HL-60 (cell line): ENCODE data around the gene TMEM253.

Experiments used
- DNase-seq, 2 experiments: peaks; one replicate each; pipeline ENCODE4 v3.0.0-alpha.2; 2010 to 2020; ENCODE audit warnings: low read depth in 1 of 2, low spot score in 1 of 2
- H3K27ac ChIP-seq: fragments of 250-450 bp; sonication (Bioruptor Pico); replicated peaks from 2 replicates; pipeline ENCODE4 v1.5.1; 2020; ENCODE audit warnings: mild to moderate bottlenecking, moderate library complexity
- H3K27me3 ChIP-seq: fragments of 250-450 bp; sonication (Bioruptor Pico); 2 replicates; pipeline ENCODE4 v1.5.1; 2021; ENCODE audit warnings: mild to moderate bottlenecking, moderate library complexity; ENCODE audit not compliant: insufficient read depth, poor library complexity, severe bottlenecking
- H3K4me3 ChIP-seq: replicated peaks from 2 replicates; pipeline ENCODE4 v1.5.1; 2011; ENCODE audit warnings: mild to moderate bottlenecking, control low read depth, low read length; ENCODE audit not compliant: insufficient read depth
- GABPA ChIP-seq: IDR thresholded peaks from 2 replicates; pipeline ENCODE4 v1.6.1; 2012; ENCODE audit warnings: low read depth
- POLR2AphosphoS5 ChIP-seq: IDR thresholded peaks from 2 replicates; pipeline ENCODE4 v1.6.1; 2012; ENCODE audit warnings: low read depth
- SPI1 ChIP-seq: IDR thresholded peaks from 2 replicates; pipeline ENCODE4 v1.6.1; 2012; ENCODE audit warnings: low read depth, mild to moderate bottlenecking, borderline replicate concordance
- TF ChIP-seq, protein P1 (sequence below): IDR thresholded peaks from one replicate; pipeline ENCODE4 v1.5.1; 2011; ENCODE audit warnings: low read length, control low read depth, inconsistent platforms; ENCODE audit not compliant: insufficient read depth
- TF ChIP-seq, protein P2 (sequence below): IDR thresholded peaks from 2 replicates; pipeline ENCODE4 v1.6.1; 2012; ENCODE audit warnings: low read depth; ENCODE audit not compliant: insufficient replicate concordance

Gene TMEM253

DNA sequence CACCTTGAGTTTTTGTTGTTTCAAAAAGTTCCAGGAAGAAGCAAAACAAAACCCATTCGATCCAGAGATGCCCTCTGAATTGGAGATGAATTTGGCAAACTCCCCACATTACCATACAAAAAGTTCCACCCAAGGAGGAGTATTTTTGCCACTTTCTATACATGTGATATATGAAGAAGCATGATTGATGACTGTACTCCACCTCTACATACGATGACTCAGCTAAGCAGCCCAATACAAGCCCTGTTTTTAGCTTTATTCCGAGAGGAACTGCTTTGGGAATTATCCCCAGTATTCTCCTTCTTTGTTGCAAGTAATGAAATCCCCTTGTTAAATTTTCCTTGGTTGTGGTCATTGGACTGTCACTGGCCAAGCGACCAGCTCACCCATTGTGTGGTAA lies 11.4 kb downstream of the TMEM253 start:
- no peaks in the 10 kb centered on the region for H3K27me3 ChIP-seq

DNA sequence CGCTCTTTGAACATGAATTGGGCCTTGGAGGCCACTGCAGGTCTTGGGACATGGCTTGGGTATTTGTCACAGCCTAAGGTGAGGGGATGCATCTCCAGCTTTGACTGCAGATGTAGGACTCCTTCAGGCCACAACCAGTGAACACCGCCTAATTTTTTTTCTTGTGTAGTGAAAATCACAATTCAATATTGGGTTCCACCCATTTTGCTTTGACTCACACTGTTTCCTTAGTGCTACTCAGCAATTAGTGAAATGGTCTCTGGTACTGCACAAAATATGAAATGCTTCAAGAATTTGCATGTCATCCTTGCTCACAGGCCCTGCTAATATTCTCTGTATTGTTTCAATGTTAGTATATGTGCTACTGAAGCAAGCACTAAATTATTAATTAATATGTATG lies 12.5 kb downstream of the TMEM253 start:
- H3K27me3 ChIP-seq = no peaks in the 10 kb centered on the region
- no peak for DNase-seq
- no peak overlapping the region for H3K27ac ChIP-seq
- H3K4me3 ChIP-seq = no peak overlapping the region
- TF ChIP-seq, protein P1, sequence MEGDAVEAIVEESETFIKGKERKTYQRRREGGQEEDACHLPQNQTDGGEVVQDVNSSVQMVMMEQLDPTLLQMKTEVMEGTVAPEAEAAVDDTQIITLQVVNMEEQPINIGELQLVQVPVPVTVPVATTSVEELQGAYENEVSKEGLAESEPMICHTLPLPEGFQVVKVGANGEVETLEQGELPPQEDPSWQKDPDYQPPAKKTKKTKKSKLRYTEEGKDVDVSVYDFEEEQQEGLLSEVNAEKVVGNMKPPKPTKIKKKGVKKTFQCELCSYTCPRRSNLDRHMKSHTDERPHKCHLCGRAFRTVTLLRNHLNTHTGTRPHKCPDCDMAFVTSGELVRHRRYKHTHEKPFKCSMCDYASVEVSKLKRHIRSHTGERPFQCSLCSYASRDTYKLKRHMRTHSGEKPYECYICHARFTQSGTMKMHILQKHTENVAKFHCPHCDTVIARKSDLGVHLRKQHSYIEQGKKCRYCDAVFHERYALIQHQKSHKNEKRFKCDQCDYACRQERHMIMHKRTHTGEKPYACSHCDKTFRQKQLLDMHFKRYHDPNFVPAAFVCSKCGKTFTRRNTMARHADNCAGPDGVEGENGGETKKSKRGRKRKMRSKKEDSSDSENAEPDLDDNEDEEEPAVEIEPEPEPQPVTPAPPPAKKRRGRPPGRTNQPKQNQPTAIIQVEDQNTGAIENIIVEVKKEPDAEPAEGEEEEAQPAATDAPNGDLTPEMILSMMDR = no peak
- TF ChIP-seq SPI1 = no peak
- no peak for TF ChIP-seq POLR2AphosphoS5
- no peak for TF ChIP-seq GABPA
- TF ChIP-seq, protein P2, sequence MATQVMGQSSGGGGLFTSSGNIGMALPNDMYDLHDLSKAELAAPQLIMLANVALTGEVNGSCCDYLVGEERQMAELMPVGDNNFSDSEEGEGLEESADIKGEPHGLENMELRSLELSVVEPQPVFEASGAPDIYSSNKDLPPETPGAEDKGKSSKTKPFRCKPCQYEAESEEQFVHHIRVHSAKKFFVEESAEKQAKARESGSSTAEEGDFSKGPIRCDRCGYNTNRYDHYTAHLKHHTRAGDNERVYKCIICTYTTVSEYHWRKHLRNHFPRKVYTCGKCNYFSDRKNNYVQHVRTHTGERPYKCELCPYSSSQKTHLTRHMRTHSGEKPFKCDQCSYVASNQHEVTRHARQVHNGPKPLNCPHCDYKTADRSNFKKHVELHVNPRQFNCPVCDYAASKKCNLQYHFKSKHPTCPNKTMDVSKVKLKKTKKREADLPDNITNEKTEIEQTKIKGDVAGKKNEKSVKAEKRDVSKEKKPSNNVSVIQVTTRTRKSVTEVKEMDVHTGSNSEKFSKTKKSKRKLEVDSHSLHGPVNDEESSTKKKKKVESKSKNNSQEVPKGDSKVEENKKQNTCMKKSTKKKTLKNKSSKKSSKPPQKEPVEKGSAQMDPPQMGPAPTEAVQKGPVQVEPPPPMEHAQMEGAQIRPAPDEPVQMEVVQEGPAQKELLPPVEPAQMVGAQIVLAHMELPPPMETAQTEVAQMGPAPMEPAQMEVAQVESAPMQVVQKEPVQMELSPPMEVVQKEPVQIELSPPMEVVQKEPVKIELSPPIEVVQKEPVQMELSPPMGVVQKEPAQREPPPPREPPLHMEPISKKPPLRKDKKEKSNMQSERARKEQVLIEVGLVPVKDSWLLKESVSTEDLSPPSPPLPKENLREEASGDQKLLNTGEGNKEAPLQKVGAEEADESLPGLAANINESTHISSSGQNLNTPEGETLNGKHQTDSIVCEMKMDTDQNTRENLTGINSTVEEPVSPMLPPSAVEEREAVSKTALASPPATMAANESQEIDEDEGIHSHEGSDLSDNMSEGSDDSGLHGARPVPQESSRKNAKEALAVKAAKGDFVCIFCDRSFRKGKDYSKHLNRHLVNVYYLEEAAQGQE = no peak

More for the DNA sequence above, 11.4 kb downstream of the TMEM253 start:
- TF ChIP-seq SPI1 = no peak
- TF ChIP-seq GABPA = no peak
- TF ChIP-seq POLR2AphosphoS5 = no peak
- TF ChIP-seq, protein P1 = no peak
- TF ChIP-seq, protein P2 = no peak
- no peak for DNase-seq
- H3K27ac ChIP-seq = no peak overlapping the region
- H3K4me3 ChIP-seq = no peak overlapping the region

DNA sequence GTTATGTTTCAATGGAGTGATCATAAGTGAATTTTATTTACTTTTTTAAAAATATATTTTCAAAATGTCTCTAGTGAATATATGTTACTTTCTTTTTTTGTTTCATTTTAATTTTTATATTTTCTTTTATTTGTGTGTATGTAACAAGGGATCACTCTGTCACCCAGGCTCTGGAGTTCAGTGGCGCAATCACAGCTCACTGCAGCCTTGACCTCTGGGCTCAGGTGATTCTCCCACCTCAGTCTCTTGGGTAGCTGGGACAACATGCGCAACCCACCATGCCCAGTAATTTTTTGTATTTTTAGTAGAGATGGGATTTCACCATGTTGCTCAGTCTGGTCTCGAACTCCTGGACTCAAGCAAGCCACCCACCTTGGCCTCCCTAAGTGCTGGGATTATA lies 18.1 kb downstream of the TMEM253 start:
- H3K4me3 ChIP-seq = no peak overlapping the region

More for the DNA sequence above, 18.1 kb downstream of the TMEM253 start:
- no peak for DNase-seq
- TF ChIP-seq POLR2AphosphoS5 (no peak), GABPA (no peak), SPI1 (no peak)
- TF ChIP-seq, protein P2 = no peak
- TF ChIP-seq, protein P1 = no peak
- H3K27ac ChIP-seq = no peak overlapping the region
- no peaks in the 10 kb centered on the region for H3K27me3 ChIP-seq
